Neural cell (in vitro differentiated cells): ENCODE results near the gene MAVS. TPM values are rescaled to one million over a fixed set of nuclear protein-coding genes. Genes with fewer than 3 reads are reported as not detected.

Experiments
- H2AFZ ChIP-seq: fragments of 200-600, 300-800 bp; sonication (generic), shearing (Covaris generic); 2 replicates; pipeline ENCODE4 v1.6.0; 2014; ENCODE audit warnings: low read depth, mild to moderate bottlenecking, antibody characterized with exemption, low read length, moderate library complexity
- H3F3A ChIP-seq: fragments of 200-600 bp; shearing (Covaris generic); 2 replicates; pipeline ENCODE4 v1.6.1; 2016; ENCODE audit warnings: mild to moderate bottlenecking, moderate library complexity, mixed read lengths, antibody characterized with exemption, low read length; ENCODE audit not compliant: insufficient read depth, poor library complexity, severe bottlenecking
- H3K27ac ChIP-seq: fragments of 200-600, 300-800 bp; sonication (generic), shearing (Covaris generic); 2 replicates; pipeline ENCODE4 v1.5.1; 2014; ENCODE audit warnings: mild to moderate bottlenecking, low read length, moderate library complexity
- H3K27me3 ChIP-seq: fragments of 300-800, 200-600 bp; sonication (generic), shearing (Covaris generic); 2 replicates; pipeline ENCODE4 v1.6.0; 2014; ENCODE audit warnings: mild to moderate bottlenecking, low read depth, low read length, moderate library complexity; ENCODE audit not compliant: insufficient read depth
- H3K36me3 ChIP-seq: fragments of 300-800, 200-600 bp; sonication (generic), shearing (Covaris generic); 2 replicates; pipeline ENCODE4 v1.5.1; 2014; ENCODE audit warnings: mild to moderate bottlenecking, antibody characterized with exemption, low read length, moderate library complexity; ENCODE audit not compliant: insufficient read depth
- H3K4me2 ChIP-seq: fragments of 300-800, 200-600 bp; sonication (generic), shearing (Covaris generic); 2 replicates; pipeline ENCODE4 v1.6.0; 2014; ENCODE audit warnings: mild to moderate bottlenecking, low read length
- H3K4me3 ChIP-seq: fragments of 300-800, 200-600 bp; sonication (generic), shearing (Covaris generic); 2 replicates; pipeline ENCODE4 v1.5.1; 2014; ENCODE audit warnings: mild to moderate bottlenecking, low read length, moderate library complexity
- H3K79me2 ChIP-seq: fragments of 200-600 bp; shearing (Covaris generic); replicated peaks from 2 replicates; pipeline ENCODE4 v1.6.0; 2014; ENCODE audit warnings: mild to moderate bottlenecking, low read length, moderate library complexity; ENCODE audit not compliant: insufficient read depth
- H3K9ac ChIP-seq: fragments of 300-800, 200-600 bp; sonication (generic), shearing (Covaris generic); 2 replicates; pipeline ENCODE4 v1.6.1; 2016; ENCODE audit warnings: mild to moderate bottlenecking, low read length, mixed read lengths
- H3K9me2 ChIP-seq: fragments of 200-600 bp; shearing (Covaris generic); 2 replicates; pipeline ENCODE4 v1.6.1; 2016; ENCODE audit warnings: mild to moderate bottlenecking, low read length, mixed read lengths; ENCODE audit not compliant: insufficient read depth
- H3K9me3 ChIP-seq: fragments of 200-600, 300-800 bp; sonication (generic), shearing (Covaris generic); 2 replicates; pipeline ENCODE4 v1.6.1; 2016; ENCODE audit warnings: mild to moderate bottlenecking, mixed run types, low read length, moderate library complexity, mixed read lengths
- H4K20me1 ChIP-seq: fragments of 200-600 bp; shearing (Covaris generic); 2 replicates; pipeline ENCODE4 v1.6.1; 2016; ENCODE audit warnings: mild to moderate bottlenecking, mixed run types; ENCODE audit not compliant: insufficient read depth
- CTCF ChIP-seq: fragments of 450-650 bp; IDR thresholded peaks from 2 replicates; pipeline ENCODE4 v1.5.1; 2014; ENCODE audit warnings: antibody characterized with exemption, mild to moderate bottlenecking, moderate library complexity; ENCODE audit not compliant: poor library complexity, severe bottlenecking
- EP300 ChIP-seq: fragments of 450-650 bp; conservative IDR thresholded peaks from 2 replicates; pipeline ENCODE4 v1.6.1; 2014; ENCODE audit warnings: antibody characterized with exemption, mild to moderate bottlenecking, moderate library complexity; ENCODE audit not compliant: poor library complexity, severe bottlenecking
- EZH2 ChIP-seq: fragments of 200-600, 300-800 bp; shearing (Covaris generic), sonication (generic); IDR thresholded peaks from 2 replicates; pipeline ENCODE4 v1.6.1; 2014; ENCODE audit warnings: antibody characterized with exemption, low read length, borderline replicate concordance, mild to moderate bottlenecking; ENCODE audit not compliant: insufficient read depth, poor library complexity, severe bottlenecking
- MXI1 ChIP-seq: fragments of 450-650 bp; conservative IDR thresholded peaks from 2 replicates; pipeline ENCODE4 v1.6.1; 2014; ENCODE audit warnings: antibody characterized with exemption, mild to moderate bottlenecking; ENCODE audit not compliant: poor library complexity, severe bottlenecking
- POLR2AphosphoS5 ChIP-seq: IDR thresholded peaks from 2 replicates; pipeline ENCODE4 v1.6.1; 2012
- RAD21 ChIP-seq: fragments of 450-650 bp; conservative IDR thresholded peaks from 2 replicates; pipeline ENCODE4 v1.6.1; 2014; ENCODE audit warnings: antibody characterized with exemption, mild to moderate bottlenecking, moderate library complexity
- REST ChIP-seq: IDR thresholded peaks from 2 replicates; pipeline ENCODE4 v1.6.1; 2012; ENCODE audit warnings: borderline replicate concordance
- SMC3 ChIP-seq: fragments of 450-650 bp; conservative IDR thresholded peaks from 2 replicates; pipeline ENCODE4 v1.6.1; 2014; ENCODE audit warnings: antibody characterized with exemption, mild to moderate bottlenecking, moderate library complexity; ENCODE audit not compliant: poor library complexity
- TAF1 ChIP-seq: IDR thresholded peaks from 2 replicates; pipeline ENCODE4 v1.6.1; 2012; ENCODE audit warnings: low read depth
- polyA plus RNA-seq: library from polyadenylated mRNA; depleted of rRNA; stranded (reverse); fragments of >200 nt; gene quantifications from 2 replicates; pipeline ENCODE4 v1.2.3, GENCODE V29; 2014

Gene MAVS
- polyA plus RNA-seq, 1 donor from 2014 or later, result 5.4 TPM

- no peaks in the 10 kb centered on the region for H3K27me3 ChIP-seq
- TF ChIP-seq CTCF (no peak), POLR2AphosphoS5 (no peak), SMC3 (no peak), REST (no peak), EZH2 (no peak), MXI1 (no peak), RAD21 (no peak), EP300 (no peak), TAF1 (no peak)
- H4K20me1 ChIP-seq, result no peaks in the 10 kb centered on the region
- no peaks in the 10 kb centered on the region for H3F3A ChIP-seq
- H3K9me2 ChIP-seq, result no peaks in the 10 kb centered on the region
- no peak overlapping the region for H3K4me2 ChIP-seq
- no peak overlapping the region for H3K4me3 ChIP-seq
- H3K79me2 ChIP-seq, result no peaks in the 10 kb centered on the region
- H3K27ac ChIP-seq, result no peak overlapping the region
- no peaks in the 10 kb centered on the region for H3K9me3 ChIP-seq
- no peaks in the 10 kb centered on the region for H3K36me3 ChIP-seq
- no peak overlapping the region for H2AFZ ChIP-seq
- H3K9ac ChIP-seq, result no peak overlapping the region
These were observed 44.8 kb upstream of the MAVS start for GRCh38 chr20:3801846-3802245.

GRCh38 chr20:3802524-3803239, 44.0 kb upstream of the MAVS start:
- Histone ChIP-seq H3F3A (no peaks in the 10 kb centered on the region), H2AFZ (no peak overlapping the region), H3K36me3 (no peaks in the 10 kb centered on the region), H3K4me3 (no peak overlapping the region), H3K9me2 (no peaks in the 10 kb centered on the region), H3K79me2 (no peaks in the 10 kb centered on the region), H3K9me3 (no peaks in the 10 kb centered on the region), H3K27ac (no peak overlapping the region), H3K27me3 (no peaks in the 10 kb centered on the region), H3K4me2 (no peak overlapping the region), H3K9ac (no peak overlapping the region), H4K20me1 (no peaks in the 10 kb centered on the region)
- no peak for TF ChIP-seq EP300
- TF ChIP-seq TAF1, result no peak
- TF ChIP-seq REST, result no peak
- TF ChIP-seq POLR2AphosphoS5, result no peak
- no peak for TF ChIP-seq SMC3
- no peak for TF ChIP-seq RAD21
- no peak for TF ChIP-seq EZH2
- TF ChIP-seq CTCF, result no peak
- no peak for TF ChIP-seq MXI1
